SK-N-MC (cell line): Measurements from ENCODE around the gene ASGR1.

ENCODE experiments used
- DNase-seq: peaks from one replicate; pipeline ENCODE4 v3.0.0-alpha.2; 2011; ENCODE audit warnings: low read depth, low spot score
- H3K27ac ChIP-seq: fragments of 200-600 bp; sonication (generic); 2 replicates; pipeline ENCODE4 v1.5.1; 2016; ENCODE audit warnings: mixed run types
- H3K36me3 ChIP-seq: fragments of 200-600 bp; sonication (generic); 2 replicates; pipeline ENCODE4 v1.6.1; 2017; ENCODE audit warnings: antibody characterized with exemption, low read length, mixed read lengths; ENCODE audit not compliant: insufficient read depth
- H3K4me3 ChIP-seq: fragments of 200-600 bp; sonication (generic); 2 replicates; pipeline ENCODE4 v1.5.1; 2016
- H3K9ac ChIP-seq: fragments of 200-600 bp; sonication (generic); 2 replicates; pipeline ENCODE4 v1.8.0; 2017; ENCODE audit warnings: mixed run types, mixed read lengths; ENCODE audit not compliant: insufficient read length
- H3K9me3 ChIP-seq: fragments of 200-600 bp; sonication (generic); 2 replicates; pipeline ENCODE4 v1.6.1; 2017; ENCODE audit warnings: low read depth, mild to moderate bottlenecking, antibody characterized with exemption, low read length, moderate library complexity, mixed read lengths
- EZH2 ChIP-seq: fragments of 200-600 bp; sonication (generic); IDR thresholded peaks from one replicate; pipeline ENCODE4 v1.6.1; 2017; ENCODE audit warnings: antibody characterized with exemption
- FOXP2 ChIP-seq: optimal IDR thresholded peaks from 2 replicates; pipeline ENCODE3; 2011; ENCODE audit warnings: mild to moderate bottlenecking, moderate library complexity; ENCODE audit not compliant: insufficient read depth; ENCODE audit errors: extremely low read length, control extremely low read depth
- POLR2AphosphoS5 ChIP-seq: IDR thresholded peaks from 2 replicates; pipeline ENCODE4 v1.6.1; 2012; ENCODE audit warnings: mild to moderate bottlenecking, low read depth, low read length, borderline replicate concordance

The ASGR1 gene

GRCh38 chr17:7217113-7217987, 38.2 kb upstream of the ASGR1 start:
- Histone ChIP-seq H3K4me3 (peak overlapping the region; percentile 89), H3K36me3 (peaks cover 14% of the 10 kb centered on the region; the same call in 1 of the 2 replicates), H3K27ac (peak overlapping the region; percentile 98), H3K9me3 (no peaks in the 10 kb centered on the region), H3K9ac (peak overlapping the region; percentile 77)
- no peak for TF ChIP-seq FOXP2
- TF ChIP-seq EZH2, result no peak
- TF ChIP-seq POLR2AphosphoS5, result no peak
- DNase-seq, result no peak

- DNase-seq, result no peak
- Histone ChIP-seq H3K9ac (peak overlapping the region; percentile 77), H3K36me3 (peaks cover 6% of the 10 kb centered on the region; the same call in 1 of the 2 replicates), H3K9me3 (no peaks in the 10 kb centered on the region), H3K4me3 (peak overlapping the region; percentile 89), H3K27ac (peak overlapping the region; percentile 67)
- TF ChIP-seq EZH2 (no peak), POLR2AphosphoS5 (no peak), FOXP2 (no peak)
Measured at GRCh38 chr17:7216242-7217112, 37.3 kb upstream of the ASGR1 start.

GRCh38 chr17:7215652-7216180, 36.5 kb upstream of the ASGR1 start:
- Histone ChIP-seq H3K9ac (peak overlapping the region; percentile 38), H3K27ac (peak overlapping the region; percentile 79), H3K36me3 (no peaks in the 10 kb centered on the region), H3K4me3 (peak overlapping the region; percentile 89), H3K9me3 (no peaks in the 10 kb centered on the region)
- TF ChIP-seq EZH2 (no peak), POLR2AphosphoS5 (no peak), FOXP2 (no peak)
- no peak for DNase-seq

GRCh38 chr17:7215136-7215638, 36.0 kb upstream of the ASGR1 start:
- Histone ChIP-seq H3K9ac (no peak overlapping the region), H3K36me3 (no peaks in the 10 kb centered on the region), H3K9me3 (no peaks in the 10 kb centered on the region), H3K4me3 (peak overlapping the region; percentile 89), H3K27ac (peak overlapping the region; percentile 79)
- TF ChIP-seq FOXP2 (no peak), EZH2 (no peak), POLR2AphosphoS5 (no peak)
- no peak for DNase-seq

GRCh38 chr17:7214300-7215135, 35.3 kb upstream of the ASGR1 start:
- Histone ChIP-seq H3K27ac (peak overlapping the region; percentile 77; the same call in 1 of the 2 replicates), H3K9me3 (no peaks in the 10 kb centered on the region), H3K4me3 (peak overlapping the region; percentile 89), H3K9ac (no peak overlapping the region), H3K36me3 (no peaks in the 10 kb centered on the region)
- DNase-seq, result peak; percentile 70
- TF ChIP-seq POLR2AphosphoS5 (no peak), FOXP2 (peak; percentile 37)

- Histone ChIP-seq H3K9ac (no peak overlapping the region), H3K27ac (peak overlapping the region; percentile 77), H3K4me3 (peak overlapping the region; percentile 89), H3K36me3 (no peaks in the 10 kb centered on the region), H3K9me3 (no peaks in the 10 kb centered on the region)
- TF ChIP-seq FOXP2 (no peak), POLR2AphosphoS5 (no peak)
- DNase-seq, result peak; percentile 56
Measured at GRCh38 chr17:7213895-7214299, 34.7 kb upstream of the ASGR1 start.

GRCh38 chr17:7211491-7212273, 32.5 kb upstream of the ASGR1 start:
- TF ChIP-seq EZH2 (no peak), POLR2AphosphoS5 (no peak), FOXP2 (no peak)
- no peak overlapping the region for H3K4me3 ChIP-seq
- H3K9me3 ChIP-seq, result no peaks in the 10 kb centered on the region
- H3K27ac ChIP-seq, result no peak overlapping the region
- no peak for DNase-seq
- H3K36me3 ChIP-seq, result no peaks in the 10 kb centered on the region
- no peak overlapping the region for H3K9ac ChIP-seq
